GM12875 (cell line): ENCODE measurements around the gene UGT3A2.

ENCODE experiments used
- H3K4me3 ChIP-seq: one replicate; pipeline ENCODE4 v1.5.1; 2011; ENCODE audit warnings: low read depth, low read length, control low read depth
- TF ChIP-seq, protein P1 (sequence below): IDR thresholded peaks from 2 replicates; pipeline ENCODE4 v1.5.1; 2011; ENCODE audit warnings: low read depth, mild to moderate bottlenecking, control low read depth, inconsistent platforms, low read length, moderate library complexity, borderline replicate concordance; ENCODE audit not compliant: insufficient read depth

Gene UGT3A2

DNA sequence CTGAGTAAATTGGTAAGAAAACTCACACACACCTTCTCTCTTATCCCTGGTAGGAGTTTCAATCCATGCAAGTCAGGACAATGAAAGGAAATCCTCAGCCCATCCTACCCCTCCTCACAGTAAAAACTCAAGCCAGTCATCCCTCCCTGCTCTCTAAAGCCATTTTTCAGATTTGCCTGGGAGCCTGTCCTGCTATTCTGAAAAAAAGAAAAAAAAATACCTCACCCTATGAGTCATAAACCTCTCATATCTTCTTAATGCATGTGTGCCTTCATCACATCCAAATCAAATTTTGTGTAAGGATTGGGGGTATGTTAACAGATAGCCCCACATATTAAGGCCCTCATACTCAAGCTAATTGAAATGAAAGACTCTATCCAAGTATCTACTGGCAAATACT, 14.1 kb downstream of the UGT3A2 start:
- no peak overlapping the region for H3K4me3 ChIP-seq
- TF ChIP-seq, protein P1, sequence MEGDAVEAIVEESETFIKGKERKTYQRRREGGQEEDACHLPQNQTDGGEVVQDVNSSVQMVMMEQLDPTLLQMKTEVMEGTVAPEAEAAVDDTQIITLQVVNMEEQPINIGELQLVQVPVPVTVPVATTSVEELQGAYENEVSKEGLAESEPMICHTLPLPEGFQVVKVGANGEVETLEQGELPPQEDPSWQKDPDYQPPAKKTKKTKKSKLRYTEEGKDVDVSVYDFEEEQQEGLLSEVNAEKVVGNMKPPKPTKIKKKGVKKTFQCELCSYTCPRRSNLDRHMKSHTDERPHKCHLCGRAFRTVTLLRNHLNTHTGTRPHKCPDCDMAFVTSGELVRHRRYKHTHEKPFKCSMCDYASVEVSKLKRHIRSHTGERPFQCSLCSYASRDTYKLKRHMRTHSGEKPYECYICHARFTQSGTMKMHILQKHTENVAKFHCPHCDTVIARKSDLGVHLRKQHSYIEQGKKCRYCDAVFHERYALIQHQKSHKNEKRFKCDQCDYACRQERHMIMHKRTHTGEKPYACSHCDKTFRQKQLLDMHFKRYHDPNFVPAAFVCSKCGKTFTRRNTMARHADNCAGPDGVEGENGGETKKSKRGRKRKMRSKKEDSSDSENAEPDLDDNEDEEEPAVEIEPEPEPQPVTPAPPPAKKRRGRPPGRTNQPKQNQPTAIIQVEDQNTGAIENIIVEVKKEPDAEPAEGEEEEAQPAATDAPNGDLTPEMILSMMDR: no peak

DNA sequence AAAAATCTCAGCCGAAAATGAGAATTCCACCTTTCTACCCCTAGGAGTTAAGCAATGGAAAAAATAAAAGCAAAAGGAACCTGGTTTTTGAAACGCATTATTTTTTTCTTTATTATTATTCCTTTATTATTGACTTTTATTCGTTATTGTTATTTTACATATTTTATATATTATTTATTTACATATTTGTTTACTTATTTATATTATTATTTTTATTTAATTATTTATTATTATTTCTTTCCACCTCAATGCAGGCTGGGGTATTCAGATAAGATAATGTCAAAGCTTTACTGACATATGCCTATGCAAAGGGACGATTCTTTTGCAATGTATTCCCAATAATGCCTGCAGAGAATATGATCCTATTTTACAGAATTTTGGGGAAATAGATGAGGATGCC, 16.7 kb downstream of the UGT3A2 start:
- TF ChIP-seq, protein P1: no peak
- H3K4me3 ChIP-seq: no peak overlapping the region

DNA sequence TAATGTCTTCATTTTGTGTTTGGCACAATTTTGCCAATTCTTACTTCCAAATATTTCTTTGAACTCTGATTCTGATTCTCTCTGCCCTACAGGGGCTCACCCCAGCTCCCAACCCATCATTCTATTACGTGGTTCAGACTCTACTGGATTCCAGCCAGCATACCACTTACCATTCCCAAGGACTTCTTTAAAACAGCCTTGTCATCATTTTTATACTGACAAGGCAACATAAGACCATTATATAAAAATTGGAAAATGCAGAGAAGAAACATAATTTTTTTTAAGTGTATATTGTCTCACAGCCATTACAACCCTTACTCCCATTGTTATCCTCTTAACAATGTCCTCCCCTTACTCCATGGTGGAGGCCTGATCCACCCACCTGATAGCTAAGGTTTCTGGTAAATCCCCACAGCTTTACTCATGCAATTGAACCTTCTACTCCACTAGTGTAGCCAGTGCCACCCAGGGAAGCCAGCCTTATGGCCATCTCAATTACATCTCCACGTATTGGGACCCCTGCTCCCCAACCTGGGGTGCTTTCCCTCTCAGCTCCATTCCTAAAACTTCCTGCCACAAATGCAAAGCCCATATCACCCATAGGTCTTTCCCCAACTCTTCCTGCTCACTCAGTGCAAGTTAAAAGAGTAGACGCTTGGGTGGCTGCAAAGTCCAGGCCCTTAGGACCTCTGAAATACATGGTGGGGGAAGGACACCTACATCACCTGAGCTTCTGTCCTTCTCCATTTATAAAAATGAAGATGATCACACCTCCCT, 19.1 kb downstream of the UGT3A2 start:
- TF ChIP-seq, protein P1: no peak
- no peak overlapping the region for H3K4me3 ChIP-seq

DNA sequence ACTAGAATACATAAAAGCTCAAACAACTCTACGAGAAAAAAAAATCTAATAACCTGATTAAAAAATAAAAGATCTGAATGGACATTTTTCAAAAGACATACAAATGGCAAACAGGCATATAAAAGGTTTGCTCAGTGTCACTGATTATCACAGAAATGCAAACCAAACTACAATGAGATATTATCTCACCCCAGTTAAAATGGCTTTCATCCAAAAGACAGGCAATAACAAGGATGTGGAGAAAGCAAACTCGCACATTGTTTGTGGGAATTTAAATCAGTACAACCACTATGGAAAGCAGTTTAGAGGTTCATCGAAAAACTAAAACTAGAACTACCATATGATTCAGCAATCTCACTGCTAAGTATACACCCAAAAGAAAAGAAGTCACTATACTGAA, 20.8 kb downstream of the UGT3A2 start:
- H3K4me3 ChIP-seq: no peak overlapping the region
- TF ChIP-seq, protein P1: no peak

DNA sequence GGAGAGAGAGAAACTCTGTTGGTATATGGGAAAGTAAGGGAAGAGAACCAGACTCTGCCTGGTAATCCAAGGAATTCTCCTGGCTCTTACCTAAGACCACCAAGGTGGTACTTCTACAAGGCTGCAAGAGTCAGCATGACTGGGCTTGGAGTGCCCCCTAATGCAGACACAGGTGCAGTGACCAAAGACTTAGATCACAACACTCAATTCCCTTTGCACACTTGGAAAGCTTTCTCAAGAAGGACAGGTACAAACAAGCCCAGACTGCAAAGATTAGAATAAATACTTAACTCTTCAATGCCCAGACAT, 25.2 kb downstream of the UGT3A2 start:
- H3K4me3 ChIP-seq: no peak overlapping the region
- TF ChIP-seq, protein P1: no peak

DNA sequence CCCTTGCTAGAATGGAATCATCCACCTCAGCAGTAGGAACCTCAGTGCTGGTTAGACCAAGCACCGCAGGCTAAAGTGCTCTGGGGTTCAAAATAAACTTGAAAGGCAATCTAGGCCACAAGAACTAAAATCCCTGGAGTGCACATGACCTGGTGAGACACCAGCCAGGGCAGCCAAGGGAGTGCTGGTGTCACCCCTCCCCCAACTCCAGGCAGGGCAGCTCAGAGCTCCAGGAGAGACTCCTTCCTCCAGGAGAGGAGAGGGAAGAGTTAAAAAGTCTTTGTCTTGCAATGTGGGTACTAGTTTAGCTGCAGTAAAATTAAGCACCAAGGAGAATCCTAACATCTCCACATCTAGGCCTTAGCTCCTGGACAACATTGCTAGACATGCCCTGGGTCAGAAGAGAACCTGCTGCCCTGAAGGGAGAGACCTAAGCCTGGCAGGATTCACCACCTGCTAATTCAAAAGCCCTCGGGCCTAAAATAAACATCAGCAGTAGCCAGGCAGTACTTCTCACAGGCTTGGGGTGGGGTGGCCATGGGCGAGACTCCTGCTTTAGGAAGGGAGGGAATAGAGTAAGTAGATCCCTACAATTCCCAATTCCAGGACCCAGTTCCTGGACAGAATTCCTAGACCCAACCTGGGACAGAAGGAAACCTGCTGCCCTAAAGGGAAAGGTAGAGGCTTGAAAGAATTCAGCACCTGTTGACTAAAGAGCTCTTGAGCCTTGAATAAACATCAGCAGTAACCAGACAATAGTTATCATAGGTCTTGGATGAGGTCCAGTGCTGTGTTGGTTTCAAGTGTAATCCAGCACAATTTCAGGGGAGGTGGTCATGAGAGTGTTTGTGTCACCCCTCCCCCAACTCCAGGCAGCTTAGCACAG, 25.8 kb downstream of the UGT3A2 start:
- TF ChIP-seq, protein P1: no peak
- H3K4me3 ChIP-seq: no peak overlapping the region
